Vagina (tissue), 2 donors: Measurements from ENCODE around the gene NT5C3A.

ENCODE experiments used
- CTCF ChIP-seq, 3 experiments: fragments of 450-650 bp in 2 of 3; fragments of 200-600 bp in 1 of 3; sonication (generic) in 1 of 3; IDR thresholded peaks; one replicate each; pipeline ENCODE4 v1.5.1; 2017 to 2019; ENCODE audit warnings: antibody characterized with exemption in 3 of 3, mild to moderate bottlenecking in 2 of 3, moderate library complexity in 2 of 3
- POLR2A ChIP-seq, 2 donors: fragments of 450-650 bp; IDR thresholded peaks; one replicate each; pipeline ENCODE4 v1.6.1; 2017; ENCODE audit warnings: antibody characterized with exemption in 2 of 2, mild to moderate bottlenecking in 2 of 2, moderate library complexity in 2 of 2
- POLR2AphosphoS5 ChIP-seq, 2 donors: sonication (generic); formaldehyde crosslinking; IDR thresholded peaks; one replicate each; pipeline ENCODE4 v1.9.0; 2017; ENCODE audit warnings: antibody characterized with exemption in 2 of 2, mild to moderate bottlenecking in 2 of 2, low read depth in 1 of 2; ENCODE audit not compliant: insufficient read depth in 1 of 2

GRCh38 chr7:33109758-33110238, 47.2 kb upstream of the NT5C3A start:
- TF ChIP-seq POLR2A (IDR thresholded peaks at IDR 0.05) (no peak), CTCF (IDR thresholded peaks at IDR 0.05) (no peak), POLR2AphosphoS5 (IDR thresholded peaks at IDR 0.05; ENCODE audit: insufficient read depth in 1 of 2, low read depth in 1 of 2) (no peak)
